HTR-8/SVneo (cell line): ENCODE measurements around the gene PPP1CA.
A peak's percentile ranks its signal among the peaks of the same experiment; 100 is the strongest.

Experiments
- DNase-seq: peaks from one replicate; pipeline ENCODE4 v3.0.0; 2011; ENCODE audit warnings: low spot score, mixed read lengths; ENCODE audit not compliant: insufficient read length
- FAIRE-seq: peaks from 2 replicates; lab custom pipeline; 2011; peaks lifted over from hg19 to GRCh38; lab: Jason Lieb, UNC

The PPP1CA gene

DNA sequence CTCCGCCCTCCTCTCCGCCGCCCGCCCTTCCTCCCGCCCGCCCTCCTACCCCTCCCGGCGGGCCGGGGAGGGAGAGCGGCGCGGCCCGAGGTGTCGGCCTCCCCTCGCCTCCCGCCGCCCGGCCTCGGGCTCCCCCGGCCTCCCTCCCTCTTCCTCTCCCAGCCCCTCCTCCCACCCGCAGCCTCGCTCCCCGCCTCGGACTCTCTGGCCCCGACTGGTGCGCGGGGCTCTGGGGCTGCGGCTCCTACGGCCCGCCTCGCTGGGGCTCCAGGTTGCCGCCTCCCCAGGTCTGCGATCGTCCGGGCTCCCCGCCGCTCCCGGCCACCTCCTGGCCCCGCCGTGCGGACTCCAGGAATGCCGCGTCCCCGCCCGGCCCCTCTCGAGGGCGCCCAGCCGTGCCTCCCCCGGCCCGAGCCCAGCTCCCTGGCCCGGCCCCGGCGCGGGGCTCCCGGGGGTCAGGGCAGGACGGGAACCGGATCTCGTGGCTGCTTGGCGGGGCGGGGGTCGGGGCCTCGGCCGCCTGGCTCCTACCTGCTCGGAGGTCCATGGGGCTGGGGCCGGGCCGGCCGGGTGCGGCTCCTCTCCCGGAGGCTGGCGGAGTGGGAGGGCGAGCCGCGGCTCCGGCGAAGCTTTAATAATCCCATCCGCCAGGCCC, 28.5 kb downstream of the PPP1CA start, which contains the start of gene CLCF1:
Gene CLCF1, minus strand, starts transcription at position 606 of the 655 bp plus-strand sequence. Its CDS starts 59 bp downstream, at position 547.
- DNase-seq, result no peak

DNA sequence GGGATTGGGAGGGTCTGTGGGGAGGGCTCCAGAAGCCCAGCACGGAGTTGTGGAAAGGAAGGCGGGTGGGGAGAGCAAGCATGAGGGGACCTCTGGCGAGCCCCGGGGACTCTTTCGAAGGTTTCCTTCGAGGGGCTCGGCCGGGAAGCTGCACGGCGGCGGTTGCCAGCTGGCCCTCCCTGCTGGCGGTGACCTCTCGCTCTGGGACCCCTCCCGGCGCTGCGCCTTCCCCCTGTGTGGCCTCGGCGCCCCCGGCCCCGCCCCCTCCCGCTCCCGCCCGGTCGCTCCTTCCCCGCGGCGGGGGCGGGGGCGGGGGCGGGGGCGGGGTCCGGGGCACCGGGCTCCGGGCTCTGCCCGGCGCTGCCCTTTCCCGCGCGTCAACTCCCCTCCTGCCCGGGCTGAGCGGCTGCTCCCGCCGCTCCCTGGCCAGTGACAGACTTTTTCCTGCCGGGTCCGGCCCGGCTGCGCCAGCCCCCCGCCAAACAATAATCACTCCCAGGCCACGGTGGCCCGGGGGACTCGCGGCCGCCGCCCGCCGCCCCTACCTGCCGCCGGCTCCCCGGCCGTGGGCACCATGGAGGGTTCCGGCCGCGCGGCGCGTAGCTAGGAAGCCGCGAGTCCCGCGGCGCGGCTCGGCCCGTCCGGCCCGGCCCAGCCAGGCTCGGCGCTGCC, 29.2 kb downstream of the PPP1CA start:
- FAIRE-seq (no peak), DNase-seq (no peak)

More for the DNA sequence above, 28.5 kb downstream of the PPP1CA start, which contains the start of gene CLCF1:
- no peak for FAIRE-seq

DNA sequence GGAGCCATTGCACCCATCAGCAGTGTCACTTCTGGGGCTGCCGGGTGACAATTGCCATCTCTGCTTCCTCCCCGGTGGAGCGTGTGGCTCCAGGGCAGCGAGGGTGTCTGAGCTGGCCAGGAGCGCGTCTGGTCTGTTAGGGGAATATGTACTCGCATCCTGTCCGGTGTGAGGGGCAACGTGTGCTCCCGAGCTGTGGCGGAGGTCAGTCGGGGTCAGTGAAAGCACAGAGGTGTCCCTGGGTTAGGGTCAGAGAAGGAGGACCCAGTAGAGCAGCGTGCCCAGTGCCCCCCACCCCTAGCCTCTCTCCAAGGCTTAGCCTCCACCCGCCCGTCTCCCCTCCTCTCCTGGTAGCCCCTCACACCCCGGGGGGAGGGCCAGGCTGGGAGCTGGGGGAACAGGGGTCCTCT, 29.7 kb downstream of the PPP1CA start:
- no peak for DNase-seq
- FAIRE-seq, result no peak

DNA sequence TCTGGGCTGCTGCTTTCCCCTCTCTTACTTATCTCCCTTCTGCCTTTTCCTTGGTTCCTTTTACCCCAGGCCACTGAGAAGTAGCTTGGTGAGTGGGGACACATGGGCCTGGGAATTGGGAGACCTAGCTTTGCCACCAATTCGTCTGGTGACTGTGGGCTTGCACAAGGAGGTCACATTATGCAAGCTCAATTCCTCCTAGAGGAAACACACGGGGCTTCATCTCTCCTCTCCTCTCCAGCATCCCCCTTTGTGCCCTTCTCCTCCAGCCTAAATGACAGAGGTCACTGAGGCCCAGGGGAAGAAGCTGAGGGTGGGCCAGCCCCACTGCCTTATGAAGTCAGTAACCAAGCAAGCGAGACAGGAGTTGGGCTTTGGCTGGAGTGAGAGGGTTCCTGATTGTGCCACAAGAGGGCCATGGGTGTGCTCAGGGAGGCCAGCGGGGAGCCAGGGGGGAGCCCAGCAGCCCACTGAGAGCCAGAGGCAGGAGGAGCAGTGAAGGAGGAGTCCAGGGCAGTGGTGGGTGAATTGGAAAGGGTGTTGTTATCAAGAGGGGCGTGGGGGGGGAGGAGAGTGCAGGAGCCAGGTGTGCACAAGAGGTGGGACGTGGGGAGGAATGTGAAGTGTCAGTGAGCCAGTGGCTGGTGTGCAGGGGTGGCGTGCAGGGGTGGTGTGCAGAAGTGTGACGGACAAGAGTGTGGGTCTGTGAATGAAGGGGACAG, 30.3 kb downstream of the PPP1CA start:
- peak; percentile 97 for FAIRE-seq
- peak; percentile 76 for DNase-seq

DNA sequence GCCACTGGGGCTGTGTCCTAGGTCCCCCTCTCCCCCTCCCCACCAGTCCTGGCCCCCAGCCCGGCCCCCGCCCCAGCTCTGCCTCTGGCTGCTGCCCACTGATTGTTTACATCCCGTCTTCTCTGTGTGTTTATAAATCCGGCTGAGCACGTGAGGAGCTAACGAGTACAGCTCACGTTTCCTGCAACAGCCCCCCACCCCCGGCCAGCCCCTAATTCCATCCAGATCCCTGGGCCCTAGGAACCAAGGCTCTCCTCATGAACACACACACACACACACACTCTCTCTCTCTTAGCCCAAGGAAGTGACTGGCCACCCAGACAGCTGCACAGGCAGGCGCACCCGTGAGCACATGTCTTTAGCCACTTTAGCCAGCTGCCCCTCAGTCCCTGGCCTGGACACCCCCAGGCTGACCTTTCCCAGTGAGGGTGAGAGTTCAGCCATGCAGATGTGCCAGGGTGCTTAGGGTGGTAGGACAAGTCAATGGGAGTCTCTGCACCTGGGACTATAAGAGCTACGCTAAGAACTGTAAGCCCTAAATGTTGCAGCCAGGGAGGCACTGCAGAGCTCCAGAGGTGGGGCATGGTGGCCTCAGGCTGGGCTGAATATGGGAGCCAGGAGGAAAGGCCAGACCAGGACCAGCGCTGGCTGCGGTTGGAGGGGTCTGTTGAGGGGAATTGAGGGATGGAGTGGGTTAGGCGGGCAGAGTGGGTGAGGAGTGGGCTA, 31.1 kb downstream of the PPP1CA start:
- DNase-seq, result no peak
- peak; percentile 83 for FAIRE-seq

DNA sequence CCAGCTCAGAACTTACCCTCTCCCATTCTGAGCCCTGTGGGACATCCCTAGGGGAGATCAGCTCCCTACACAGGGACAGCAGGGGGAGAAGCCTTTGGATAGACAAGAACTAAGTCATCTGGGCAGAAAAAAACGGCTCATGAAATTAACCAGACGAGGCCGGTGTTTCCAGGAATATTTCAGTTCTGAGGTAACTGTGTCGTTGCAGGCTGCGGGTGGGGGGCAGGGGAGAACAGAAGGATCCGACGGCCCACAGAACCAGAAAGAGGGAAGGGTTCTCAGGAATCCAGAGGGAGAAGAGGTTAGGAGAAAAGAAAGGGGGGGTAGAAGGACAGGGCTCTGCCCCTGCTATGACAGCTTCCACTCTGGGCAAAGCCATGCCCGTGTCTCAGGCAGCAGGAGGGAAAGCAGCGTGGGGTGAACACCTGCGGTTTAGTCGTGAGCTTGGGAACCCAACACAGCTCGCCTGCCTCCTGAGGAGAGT, 31.8 kb downstream of the PPP1CA start:
- DNase-seq, result no peak
- no peak for FAIRE-seq

DNA sequence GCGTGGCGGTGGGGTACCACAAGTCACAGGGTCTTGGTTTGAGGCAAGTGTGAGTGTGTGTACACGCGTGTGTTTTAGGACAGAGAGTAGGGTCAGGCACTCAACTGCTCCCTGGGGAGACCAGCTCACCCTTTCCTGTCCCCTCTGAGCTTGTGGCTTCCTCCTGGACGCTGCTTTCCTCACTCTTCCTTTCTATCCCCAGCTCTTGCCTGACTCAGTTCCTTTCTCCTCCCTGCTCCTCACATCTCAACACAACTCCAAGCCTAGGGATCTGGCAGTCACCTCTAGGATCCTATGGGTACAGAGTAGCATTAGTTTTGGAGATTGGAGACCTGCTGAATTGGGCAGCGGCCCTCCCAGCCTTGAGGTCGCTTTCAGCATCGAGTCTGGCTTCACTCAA, 32.4 kb downstream of the PPP1CA start:
- FAIRE-seq (peak; percentile 79), DNase-seq (no peak)

DNA sequence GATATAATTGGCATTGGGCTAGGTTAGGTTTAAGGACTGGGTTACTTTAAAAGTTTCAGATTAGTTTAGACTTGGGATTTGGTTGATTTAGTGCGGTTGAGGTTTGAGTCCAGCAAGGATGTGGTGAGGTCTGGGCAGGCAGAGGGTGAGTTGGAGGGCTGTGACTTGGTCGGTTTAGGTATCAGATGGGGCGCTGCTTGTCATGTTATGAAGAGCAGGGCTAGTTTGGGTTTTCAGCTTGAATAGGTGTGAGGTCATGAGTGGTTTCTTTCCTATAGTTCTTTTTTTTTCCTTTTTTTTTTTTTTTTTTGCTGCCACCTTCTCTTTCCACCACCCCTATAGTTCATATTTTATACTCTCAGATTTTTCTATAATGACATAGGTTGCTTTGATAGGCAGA, 33.0 kb downstream of the PPP1CA start:
- no peak for FAIRE-seq
- DNase-seq, result no peak

DNA sequence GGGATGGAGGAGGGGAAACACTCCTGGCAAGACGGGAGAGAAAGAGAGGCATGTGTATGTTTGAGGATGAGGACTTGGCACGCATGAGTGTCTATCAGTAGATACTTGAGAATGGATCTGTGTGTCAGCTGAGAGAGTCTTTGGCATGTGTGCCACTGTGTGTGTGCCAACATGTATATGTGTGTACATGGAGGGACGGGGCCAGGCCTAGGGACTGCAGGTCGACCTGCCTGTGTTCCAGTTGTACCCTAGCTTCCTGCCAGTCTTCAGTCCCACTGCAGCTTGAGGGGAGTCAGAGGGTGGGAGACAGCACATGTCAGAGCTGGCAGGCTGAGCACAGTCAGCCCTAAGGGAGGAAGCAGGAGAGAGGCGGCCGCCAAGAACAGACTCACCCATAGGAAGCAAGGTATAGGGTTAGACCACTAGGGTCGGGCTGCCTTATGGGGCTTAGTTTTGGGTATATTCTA, 33.9 kb downstream of the PPP1CA start:
- DNase-seq (no peak), FAIRE-seq (peak; percentile 42)

DNA sequence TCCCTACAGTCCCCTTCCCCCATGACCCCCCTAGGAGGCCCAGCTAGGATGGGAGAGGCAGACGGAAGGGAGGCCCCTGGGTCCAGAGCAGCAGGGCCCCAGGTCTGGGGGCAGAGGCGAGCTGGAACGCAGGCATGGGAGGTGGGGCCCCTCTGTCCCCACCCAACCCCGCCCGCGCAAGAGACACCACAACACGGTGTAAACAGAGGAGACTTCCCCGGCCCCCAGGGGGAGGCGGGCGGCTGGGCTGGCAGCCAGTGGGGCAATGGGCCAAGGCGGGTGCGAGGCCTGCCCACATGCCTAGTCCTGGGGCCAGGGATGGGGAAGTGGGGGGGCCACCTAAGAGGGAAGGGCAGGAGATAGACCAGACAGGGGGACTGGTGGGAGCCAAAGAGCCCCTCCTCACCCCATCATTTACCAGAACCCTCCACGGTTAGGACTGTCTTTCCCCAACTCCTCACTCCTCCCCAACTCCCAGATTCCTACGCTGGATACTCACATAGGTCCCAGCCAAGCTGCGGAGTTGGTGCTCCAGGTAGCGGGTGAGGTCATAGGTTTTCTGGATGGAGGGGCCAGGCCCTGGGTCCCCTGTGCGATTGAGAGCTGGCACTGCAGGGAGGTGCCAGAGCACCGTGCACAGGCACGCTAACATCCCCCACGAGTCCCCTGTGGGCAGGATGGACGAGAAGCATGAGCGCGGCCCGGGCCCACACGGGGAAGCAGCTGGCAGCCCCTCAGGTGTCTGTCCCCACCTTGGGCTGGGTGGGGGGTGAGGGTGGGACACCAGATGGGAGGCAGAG, 34.5 kb downstream of the PPP1CA start:
- FAIRE-seq (peak; percentile 62), DNase-seq (no peak)

DNA sequence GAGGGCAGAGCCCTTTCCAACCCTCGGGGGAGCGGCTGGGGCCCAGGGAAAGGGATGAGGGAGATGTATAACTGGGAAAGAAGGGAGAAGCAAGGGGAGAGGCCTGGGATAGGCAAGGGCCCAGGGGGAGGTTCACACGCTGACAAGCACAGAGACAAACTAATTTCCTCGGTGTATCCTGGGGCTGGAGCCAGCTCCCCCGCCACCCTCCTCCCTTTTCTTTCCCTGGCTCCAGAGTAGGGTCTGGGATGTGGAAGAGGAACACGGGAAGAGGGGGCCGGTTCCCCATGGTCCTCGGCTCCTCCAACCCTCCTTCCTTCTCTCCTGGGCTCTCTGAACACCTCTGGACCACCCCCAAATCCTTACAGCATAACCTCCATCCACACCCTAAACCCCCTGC, 35.1 kb downstream of the PPP1CA start:
- DNase-seq, result no peak
- no peak for FAIRE-seq

DNA sequence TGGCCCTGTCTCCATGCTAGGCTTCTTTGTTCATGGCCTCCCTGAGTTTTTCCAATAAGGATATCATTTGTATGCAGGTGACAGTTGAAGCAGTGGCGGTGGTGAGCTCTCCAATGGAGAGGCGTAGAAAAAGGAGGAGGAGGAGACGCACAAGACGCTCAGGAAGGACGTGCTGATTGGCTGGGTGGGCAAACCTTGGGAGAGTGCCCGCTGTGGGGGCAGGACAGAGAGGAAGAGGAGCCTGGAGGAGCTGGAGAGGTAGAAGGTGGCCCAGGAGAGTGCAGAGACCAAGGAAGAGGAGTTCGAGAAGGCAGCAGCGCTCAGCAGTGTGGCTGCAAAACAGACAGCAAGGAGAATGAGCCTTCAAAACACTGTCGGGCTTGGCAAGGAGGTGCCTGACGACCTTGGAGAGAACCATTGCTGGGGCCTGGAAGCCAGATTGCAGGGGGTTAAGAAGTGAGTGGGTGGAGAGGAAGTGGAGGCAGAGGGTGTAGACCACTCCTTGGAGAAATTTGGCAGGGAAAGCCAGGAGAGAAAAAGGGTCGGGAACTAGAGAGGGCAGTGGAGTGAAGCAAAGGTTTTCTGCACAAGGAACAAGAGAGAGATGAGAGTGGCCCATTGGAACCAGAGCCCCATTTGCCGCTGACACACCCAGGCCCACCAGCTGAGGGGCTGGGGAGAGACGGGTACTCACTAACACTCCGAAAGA, 35.8 kb downstream of the PPP1CA start:
- DNase-seq, result no peak
- peak; percentile 4 for FAIRE-seq

DNA sequence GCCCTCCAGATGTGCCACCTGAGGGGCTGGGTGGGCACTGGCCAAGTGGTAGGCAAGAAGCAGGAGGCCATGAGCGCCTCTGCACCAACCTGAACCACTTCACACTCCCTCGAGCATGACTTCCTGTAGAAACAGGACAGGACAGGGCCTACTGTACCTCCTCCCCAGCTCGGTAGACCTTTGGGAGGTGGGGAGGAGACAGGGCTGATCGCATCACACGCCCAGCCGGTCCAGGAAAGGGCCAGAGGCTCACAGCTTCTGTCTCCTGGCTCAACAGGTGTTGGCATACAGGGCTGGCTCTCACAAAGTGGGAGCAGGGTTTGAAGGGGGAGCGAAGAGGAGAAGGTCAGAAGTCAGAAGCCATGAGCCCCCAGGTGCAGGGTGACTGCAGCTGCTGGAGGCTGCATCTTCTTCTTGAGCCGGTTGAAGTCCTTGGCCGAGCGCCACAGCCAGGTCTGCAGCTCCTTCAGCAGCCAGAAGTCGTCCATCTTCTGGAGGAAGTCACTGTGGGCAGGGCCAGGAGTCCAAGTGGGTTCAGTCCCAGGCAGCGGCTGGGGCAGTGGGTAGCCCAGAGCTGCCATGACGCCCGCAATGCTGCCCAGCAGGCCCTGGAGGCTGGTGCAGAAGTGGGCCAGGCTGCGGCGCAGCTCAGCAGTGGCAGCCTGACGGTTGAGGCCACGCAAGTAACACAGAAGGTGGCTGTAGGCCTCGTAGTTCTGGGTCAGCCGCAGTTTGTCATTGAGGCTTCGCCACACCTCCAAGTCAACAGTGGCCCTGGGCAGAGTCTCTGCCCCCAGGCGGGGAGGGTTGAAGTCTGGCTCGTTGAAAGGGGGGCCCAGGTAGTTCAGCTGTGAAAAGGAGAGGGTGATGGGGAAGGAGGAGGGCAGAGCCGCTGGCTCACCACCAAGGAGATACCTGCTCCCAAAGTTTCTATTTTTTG, 36.6 kb downstream of the PPP1CA start:
- no peak for DNase-seq
- FAIRE-seq, result peak; percentile 54

DNA sequence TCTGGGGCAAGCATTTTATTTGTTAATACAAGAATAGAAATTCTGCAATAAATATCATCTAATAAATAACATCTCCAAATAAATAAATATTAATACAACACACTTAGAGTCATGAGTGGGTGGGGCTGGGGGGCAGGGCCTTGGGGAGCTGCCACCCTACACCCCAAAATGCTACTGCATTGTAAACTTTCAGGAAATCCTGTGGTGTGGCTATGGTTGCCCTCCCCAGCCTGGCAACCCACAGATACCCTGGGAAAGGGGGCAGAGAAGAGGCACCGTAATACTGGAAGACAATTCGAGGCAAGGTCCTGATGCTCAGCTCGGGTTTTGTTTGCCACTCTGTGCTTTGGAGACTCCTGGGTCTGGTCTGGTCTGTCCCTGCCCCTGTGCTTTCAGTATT, 37.5 kb downstream of the PPP1CA start:
- FAIRE-seq (no peak), DNase-seq (no peak)

DNA sequence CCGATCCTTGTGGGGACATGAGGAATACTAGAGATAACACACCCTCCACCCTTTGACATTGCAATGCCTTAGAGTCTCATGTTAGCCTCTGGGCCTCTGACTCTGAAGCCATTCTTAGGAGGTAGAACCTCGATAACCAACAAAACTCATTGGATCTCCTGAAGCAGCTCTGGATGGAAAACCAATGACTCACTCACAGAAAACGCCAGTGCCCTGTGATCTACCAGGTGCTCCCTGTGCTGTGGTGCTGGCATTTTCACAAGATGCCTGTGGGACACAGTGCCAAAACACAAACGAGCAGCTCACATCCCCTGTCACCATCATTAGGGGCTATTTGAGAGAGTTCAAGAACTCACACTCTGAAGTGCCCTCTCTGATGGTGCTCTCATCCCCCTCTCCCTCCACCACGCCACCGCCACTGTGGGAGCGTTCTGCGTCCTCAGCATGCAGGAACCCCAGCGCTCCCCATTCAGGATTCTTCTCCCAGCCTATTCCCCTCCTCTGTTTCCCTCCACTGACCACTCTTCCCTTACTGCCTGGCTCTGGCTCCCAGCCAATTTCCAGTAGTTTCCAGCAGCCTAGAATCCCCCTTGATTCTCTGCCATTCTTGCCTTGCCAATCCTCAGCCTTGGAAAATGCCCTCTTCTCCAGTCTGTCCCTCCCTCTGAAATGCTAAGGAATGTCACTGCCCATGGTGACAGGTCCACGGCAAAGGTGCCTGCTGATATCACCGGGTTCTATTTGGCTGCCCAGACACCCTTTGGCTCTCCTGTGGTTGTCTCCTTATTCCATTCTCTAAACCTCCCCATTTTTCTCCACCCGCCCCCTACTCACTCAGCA, 43.6 kb downstream of the PPP1CA start:
- DNase-seq (no peak), FAIRE-seq (no peak)

DNA sequence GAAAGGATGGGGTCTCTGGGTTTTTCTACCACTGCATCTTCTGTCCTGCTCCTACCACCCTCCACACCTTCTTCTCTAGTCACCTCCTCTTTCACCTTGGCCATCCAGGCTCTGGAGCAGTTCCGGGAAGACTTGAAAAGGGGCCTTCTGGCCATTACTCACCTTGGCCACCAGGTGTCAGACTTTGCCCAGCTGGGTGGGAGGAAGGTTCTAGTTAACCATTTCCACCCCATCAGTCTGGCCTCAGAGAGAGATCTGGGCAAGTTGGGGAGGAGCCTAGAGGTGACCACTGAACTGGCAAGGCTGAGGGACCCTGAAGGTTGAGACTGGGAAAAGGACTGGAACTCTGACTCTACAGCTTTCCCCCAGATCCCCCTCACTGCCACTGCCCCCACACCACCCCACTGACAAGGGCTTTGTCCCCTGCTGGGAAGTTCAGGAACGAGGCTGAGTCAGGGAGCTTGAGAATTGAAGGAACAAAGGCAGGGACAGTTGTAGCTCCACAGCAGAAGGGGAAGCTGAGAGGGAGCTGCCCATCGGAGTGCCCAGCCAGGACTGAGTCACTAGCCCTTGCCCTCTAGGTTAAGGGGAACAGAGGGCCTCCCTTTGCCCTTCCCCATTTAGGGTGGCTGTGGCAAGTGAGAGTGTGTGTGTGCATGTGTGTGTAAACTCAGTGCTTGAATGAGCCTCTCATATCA, 44.6 kb downstream of the PPP1CA start:
- DNase-seq (peak; percentile 92), FAIRE-seq (peak; percentile 74)
